Epithelial cell of proximal tubule (primary cell): Measurements from ENCODE around the gene RICTOR. TPM values are rescaled to one million over a fixed set of nuclear protein-coding genes. Genes with fewer than 3 reads are reported as not detected.

ENCODE experiments used
- DNase-seq: peaks from one replicate; pipeline ENCODE4 v3.0.0-alpha.2; 2011; ENCODE audit warnings: low read depth
- H3K4me3 ChIP-seq: 2 replicates; pipeline ENCODE4 v1.5.1; 2011; ENCODE audit warnings: low read depth, mild to moderate bottlenecking, low read length
- total RNA-seq: library from RNA; depleted of rRNA; stranded (reverse); fragments of >200 nt; gene quantifications from 2 replicates; pipeline ENCODE4 v1.2.3, GENCODE V29; 2015
- TF ChIP-seq, protein P1 (sequence below): conservative IDR thresholded peaks from 2 replicates; pipeline ENCODE4 v1.5.1; 2012; ENCODE audit warnings: low read depth, mild to moderate bottlenecking, low read length

The RICTOR gene
- total RNA-seq, 1 donor from 2014 or later: 13.8 TPM

DNA sequence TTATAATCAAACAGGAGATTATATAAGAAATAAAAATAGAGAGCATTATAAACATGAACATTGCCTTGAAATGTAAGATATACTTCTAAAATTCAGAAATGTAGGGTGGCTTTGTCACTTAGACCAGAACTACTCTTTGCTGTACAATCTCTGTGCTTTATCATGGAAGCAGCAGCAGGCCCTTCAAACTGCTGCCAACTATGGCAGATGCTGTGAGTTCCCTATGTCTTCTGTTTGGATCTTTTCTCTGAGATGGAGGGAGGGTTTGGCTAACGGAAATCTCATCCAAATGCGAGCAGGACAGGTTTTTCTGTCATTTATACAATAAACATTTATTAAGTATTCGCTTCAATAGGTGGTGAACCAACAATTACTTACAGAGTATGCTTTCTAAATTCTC lies 34.8 kb upstream of the RICTOR start:
- no peak for DNase-seq
- TF ChIP-seq, protein P1, sequence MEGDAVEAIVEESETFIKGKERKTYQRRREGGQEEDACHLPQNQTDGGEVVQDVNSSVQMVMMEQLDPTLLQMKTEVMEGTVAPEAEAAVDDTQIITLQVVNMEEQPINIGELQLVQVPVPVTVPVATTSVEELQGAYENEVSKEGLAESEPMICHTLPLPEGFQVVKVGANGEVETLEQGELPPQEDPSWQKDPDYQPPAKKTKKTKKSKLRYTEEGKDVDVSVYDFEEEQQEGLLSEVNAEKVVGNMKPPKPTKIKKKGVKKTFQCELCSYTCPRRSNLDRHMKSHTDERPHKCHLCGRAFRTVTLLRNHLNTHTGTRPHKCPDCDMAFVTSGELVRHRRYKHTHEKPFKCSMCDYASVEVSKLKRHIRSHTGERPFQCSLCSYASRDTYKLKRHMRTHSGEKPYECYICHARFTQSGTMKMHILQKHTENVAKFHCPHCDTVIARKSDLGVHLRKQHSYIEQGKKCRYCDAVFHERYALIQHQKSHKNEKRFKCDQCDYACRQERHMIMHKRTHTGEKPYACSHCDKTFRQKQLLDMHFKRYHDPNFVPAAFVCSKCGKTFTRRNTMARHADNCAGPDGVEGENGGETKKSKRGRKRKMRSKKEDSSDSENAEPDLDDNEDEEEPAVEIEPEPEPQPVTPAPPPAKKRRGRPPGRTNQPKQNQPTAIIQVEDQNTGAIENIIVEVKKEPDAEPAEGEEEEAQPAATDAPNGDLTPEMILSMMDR: no peak
- H3K4me3 ChIP-seq: no peak overlapping the region

DNA sequence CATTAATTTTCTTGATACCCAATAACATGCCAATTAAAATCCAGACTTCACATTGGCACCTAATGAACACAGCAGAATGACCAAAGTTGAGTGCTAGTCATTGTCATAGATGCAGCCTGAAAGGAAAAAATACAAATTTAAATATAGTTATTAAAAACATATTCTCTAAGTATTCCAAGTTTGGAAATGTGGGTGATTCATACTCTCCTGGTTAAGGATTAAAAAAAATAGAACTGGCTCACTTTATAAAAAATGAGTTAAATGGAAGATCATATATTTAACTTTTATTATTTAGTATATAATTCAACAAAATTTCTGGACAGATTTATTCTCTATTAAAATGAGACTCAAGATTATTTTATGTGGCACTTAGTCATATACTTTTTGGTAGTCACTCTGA lies 33.2 kb upstream of the RICTOR start:
- H3K4me3 ChIP-seq: no peak overlapping the region

DNA sequence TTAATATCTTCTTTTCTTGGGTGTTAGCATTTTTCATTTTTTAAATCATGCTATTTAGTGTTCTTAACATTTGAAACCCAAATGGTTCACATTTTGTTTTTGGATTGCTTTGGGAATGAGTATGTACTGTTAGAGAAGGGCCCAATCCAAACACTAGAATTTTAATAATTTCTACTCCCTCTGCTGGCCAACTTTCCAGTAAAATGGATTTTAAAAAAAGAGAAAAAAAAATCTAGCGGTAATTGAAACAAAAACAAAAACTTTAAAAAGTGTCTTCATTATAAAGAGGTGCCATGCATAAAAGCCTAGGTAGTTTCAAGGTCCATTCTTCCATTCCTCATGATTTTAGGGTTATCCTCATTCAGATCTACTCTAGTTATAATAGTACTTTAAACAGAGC lies 32.1 kb upstream of the RICTOR start:
- TF ChIP-seq, protein P1: peak; percentile 43
- H3K4me3 ChIP-seq: no peak overlapping the region
- DNase-seq: no peak

More for the DNA sequence above, 33.2 kb upstream of the RICTOR start:
- DNase-seq: no peak
- TF ChIP-seq, protein P1: no peak

DNA sequence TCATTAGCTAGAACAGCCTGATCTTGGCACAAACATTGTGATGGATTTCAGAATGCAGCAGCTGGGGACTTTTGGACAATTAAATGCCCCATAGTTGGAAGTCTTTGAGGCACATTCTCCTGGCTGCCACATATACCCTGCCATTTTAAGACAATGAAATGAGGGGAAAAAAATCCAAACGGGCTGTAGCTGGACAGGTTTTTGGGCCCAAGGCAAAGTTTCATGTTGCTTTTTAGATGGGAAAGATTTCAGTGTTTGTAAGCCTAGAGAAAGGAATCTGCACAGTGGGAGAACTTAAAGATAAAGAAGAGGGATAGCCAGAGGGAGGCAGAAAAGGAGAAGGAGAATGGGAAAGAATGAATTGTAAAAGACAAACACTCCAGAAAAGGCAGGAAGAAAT lies 30.0 kb upstream of the RICTOR start:
- H3K4me3 ChIP-seq: no peak overlapping the region
- TF ChIP-seq, protein P1: no peak

DNA sequence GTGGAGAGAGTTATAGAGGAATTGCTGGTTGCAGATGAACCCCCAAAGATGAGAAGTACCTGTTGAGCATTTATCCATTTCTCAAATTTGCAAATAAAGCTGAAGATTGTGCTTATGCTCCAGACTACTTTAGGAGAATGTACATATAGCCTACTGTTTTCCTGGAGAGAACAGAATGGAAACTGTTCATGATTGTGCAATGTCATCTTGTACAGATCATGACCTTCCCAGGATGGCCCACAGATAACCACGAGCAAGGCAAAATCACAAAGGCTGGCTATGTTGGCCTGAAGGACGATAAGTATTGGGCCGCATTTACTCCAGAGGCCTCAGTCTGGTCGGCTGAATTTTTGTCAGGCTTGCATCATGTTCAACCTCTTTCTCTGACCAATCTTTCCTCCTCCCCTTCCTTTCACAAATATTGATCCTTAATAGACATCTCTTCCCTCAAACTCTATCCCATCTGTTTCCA lies 28.5 kb upstream of the RICTOR start:
- no peak for DNase-seq
- no peak overlapping the region for H3K4me3 ChIP-seq
- TF ChIP-seq, protein P1: no peak

More for the DNA sequence above, 30.0 kb upstream of the RICTOR start:
- DNase-seq: no peak

DNA sequence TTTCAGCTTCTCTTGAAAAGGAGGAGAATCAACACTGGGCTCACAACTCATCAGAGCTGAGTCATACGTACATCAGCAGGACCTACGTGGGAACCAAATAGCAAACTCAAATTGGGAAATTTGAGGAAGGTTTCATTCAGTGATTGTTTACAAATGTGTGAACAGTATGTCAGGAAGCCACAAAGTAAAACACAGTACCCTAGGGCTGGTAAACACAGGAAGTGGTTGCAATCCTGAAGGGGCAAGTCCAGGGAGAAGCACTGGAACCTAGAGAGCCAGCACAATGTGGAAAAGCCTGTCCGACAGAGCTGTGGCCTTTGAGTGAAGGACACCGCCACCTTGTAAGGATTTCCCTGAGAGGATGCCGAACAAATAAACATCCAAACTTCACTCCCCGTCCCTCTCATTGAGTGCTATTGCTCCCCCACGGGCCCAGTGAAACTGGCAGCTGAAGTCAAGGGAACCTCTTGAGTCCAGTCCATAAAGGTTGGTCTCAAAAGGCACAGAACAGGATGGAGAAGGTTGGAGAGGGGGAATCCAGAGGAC lies 26.7 kb upstream of the RICTOR start:
- no peak overlapping the region for H3K4me3 ChIP-seq
- peak; percentile 81 for DNase-seq
- TF ChIP-seq, protein P1: no peak

DNA sequence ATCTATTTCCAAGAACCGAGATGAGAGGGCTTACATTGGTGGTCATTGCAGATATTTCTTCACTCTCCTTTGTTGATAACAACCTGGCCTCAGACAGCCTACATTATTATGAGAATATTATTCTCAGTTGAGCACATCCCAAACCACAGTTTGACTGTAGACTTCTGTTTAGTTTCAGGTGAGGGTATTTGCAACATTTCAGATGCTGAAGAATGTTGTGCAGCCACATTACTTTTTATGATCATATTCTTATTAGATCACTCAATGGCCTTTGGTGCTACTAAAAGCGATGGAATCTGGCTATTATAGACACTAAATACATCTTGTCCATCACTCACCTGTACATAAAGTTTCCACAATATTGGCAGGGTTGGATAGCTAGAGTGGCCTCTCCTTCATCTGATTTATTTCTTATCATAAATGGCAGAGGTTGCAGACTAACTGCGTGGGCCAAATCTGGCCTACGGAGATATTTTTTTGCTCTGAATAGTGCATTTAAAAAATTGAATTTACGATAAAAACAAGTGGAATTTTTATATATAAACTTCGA lies 26.2 kb upstream of the RICTOR start:
- DNase-seq: no peak
- TF ChIP-seq, protein P1: no peak
- H3K4me3 ChIP-seq: no peak overlapping the region
